NCI-H69 (cell line): ENCODE measurements around the gene ARL17B.
"Not testable (repeated sequence)": the region's sequence is repeated elsewhere in the genome, so short reads cannot be mapped to it uniquely, and the experiment has no call there.

Experiments
- DNase-seq: peaks from one replicate; lab custom pipeline; 2025; lab: John Stamatoyannopoulos, UW

The ARL17B gene

GRCh38 chr17:46361755-46362154 lies at the start of gene ARL17B:
ARL17B (minus strand) TSS chr17:46361766; CDS start chr17:46358397, 3,369 bp downstream.
- not testable (repeated sequence) for DNase-seq

DNA sequence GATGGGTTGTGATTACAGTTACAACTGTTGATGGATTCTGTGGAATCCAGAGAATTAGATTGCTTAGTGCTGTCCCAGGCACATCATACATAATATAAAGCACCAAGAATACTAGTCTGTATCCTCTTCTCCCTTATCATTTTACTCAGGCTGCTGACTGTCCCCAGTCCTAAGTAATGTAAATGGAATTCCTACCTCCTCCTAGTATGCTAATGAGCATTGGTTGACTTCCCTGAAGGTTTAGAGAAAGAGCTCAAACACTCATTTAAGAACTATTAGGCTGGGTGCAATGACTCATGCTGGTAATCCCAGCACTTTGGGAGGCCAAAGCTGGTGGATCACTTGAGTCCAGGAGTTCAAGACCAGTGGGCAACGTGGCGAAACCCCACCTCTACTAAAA lies 48.3 kb upstream of the ARL17B start:
- DNase-seq, result not testable (repeated sequence)

DNA sequence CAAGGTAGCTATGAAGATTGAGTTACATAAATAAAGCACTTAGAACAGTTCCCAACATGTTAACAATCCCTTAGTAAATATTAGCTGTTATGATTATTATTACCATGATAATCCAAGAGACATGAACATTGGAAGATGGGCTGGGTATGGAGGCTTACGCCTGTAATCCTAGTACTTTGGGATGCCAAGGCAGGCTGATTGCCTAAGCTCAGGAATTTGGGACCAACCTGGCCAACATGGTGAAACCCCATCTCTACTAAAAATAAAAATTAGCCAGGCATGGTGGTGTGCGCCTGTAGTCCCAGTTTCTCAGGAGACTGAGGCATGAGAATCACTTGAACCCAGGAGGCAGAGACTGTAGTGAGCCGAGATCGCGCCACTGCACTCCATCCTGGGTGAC lies 45.6 kb upstream of the ARL17B start:
- DNase-seq, result not testable (repeated sequence)

DNA sequence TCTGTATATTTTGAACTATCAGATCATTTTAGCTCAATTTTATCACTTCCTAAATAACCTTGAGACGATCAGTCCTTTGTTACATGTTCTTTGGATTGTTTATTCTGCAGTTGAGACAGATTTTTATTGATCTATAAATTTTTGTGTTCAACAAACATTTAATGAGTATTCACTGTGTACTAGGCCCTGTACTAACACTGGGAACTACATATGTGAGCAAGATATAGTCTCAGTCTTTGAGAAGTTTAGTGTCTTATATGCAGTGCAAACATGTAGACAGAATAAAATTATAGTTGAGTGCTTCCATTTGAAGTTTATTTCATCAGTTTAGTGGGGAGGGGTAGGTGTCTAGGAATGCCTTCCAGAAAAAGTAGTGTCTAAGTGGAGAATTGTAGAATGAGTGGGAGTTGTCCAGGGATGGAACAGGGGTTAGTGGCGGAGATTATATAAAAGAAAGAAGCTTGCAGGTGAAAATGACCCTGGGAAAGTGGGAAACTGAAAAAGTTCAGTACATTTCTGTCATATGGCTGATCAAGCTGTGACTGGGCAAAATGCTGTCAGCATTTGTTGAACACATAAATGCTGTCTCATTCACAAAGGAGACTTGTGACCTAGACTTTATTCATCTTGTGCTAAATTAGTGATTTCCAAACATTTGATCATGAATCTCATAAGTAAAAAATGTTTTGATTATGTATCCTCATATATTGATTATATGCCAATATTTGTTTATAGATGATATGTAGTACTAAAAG lies 39.6 kb upstream of the ARL17B start:
- DNase-seq, result not testable (repeated sequence)

GRCh38 chr17:46400543-46400942 lies 39.0 kb upstream of the ARL17B start:
- DNase-seq, result not testable (repeated sequence)

DNA sequence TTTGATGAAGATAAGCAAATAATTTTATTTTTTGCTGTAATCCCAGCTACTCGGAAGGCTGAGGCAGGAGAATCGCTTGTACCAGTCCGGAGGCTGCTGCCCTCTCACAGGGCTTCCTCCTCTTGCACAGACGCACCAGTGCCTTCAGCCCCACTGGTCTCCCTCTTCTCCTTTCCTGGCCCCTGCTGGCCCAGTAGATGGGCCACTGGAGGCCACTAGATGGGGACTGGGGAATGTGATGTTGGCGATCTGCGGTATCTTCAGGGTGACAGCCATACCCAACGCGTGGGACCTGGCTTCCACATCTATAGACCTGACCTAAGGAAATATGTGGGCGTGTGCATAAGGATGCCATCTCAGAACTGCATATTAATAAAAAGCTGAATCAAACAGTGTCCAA lies 38.4 kb upstream of the ARL17B start:
- DNase-seq, result not testable (repeated sequence)

GRCh38 chr17:46396292-46396691 lies 34.7 kb upstream of the ARL17B start:
- not testable (repeated sequence) for DNase-seq

DNA sequence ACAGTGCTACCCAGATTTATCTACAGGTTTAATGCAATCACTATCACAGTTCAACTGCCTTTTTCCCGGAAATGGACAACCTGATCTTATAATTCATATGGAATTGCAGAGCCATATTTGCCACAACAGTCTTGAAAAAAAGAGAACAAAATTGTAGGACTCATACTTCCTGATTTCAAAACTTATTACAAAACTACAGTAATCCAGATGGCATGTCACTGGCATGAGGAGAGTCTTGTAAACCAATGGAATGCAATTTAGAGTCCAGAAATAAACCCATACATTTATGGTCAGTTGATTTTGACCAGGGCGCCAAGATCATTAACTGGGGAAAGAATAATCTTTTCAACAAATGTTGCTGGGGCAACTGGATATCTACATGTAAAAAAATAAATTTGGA lies 32.1 kb upstream of the ARL17B start:
- not testable (repeated sequence) for DNase-seq

DNA sequence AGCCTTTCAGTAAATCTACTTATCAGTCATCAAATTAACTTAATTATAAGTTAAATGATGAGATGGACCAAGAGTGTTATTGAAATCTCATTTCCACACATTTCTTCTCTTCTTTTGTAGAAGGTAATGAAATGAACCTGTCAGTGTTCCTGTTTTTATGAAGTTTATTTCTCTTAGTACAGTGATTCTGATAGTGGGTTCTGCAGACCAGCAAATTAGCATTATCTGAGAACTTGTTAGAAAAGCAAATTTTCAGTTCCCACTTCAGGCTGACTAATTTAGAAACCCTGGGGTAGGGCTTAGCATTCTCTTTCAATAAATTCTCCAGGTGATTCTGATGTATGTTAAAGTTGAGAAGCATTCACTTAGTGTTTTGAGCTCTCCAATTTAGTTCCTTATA lies 23.9 kb upstream of the ARL17B start:
- not testable (repeated sequence) for DNase-seq

GRCh38 chr17:46383118-46383517 lies 21.6 kb upstream of the ARL17B start:
- DNase-seq, result not testable (repeated sequence)

GRCh38 chr17:46373418-46373817 lies 11.9 kb upstream of the ARL17B start:
- not testable (repeated sequence) for DNase-seq

DNA sequence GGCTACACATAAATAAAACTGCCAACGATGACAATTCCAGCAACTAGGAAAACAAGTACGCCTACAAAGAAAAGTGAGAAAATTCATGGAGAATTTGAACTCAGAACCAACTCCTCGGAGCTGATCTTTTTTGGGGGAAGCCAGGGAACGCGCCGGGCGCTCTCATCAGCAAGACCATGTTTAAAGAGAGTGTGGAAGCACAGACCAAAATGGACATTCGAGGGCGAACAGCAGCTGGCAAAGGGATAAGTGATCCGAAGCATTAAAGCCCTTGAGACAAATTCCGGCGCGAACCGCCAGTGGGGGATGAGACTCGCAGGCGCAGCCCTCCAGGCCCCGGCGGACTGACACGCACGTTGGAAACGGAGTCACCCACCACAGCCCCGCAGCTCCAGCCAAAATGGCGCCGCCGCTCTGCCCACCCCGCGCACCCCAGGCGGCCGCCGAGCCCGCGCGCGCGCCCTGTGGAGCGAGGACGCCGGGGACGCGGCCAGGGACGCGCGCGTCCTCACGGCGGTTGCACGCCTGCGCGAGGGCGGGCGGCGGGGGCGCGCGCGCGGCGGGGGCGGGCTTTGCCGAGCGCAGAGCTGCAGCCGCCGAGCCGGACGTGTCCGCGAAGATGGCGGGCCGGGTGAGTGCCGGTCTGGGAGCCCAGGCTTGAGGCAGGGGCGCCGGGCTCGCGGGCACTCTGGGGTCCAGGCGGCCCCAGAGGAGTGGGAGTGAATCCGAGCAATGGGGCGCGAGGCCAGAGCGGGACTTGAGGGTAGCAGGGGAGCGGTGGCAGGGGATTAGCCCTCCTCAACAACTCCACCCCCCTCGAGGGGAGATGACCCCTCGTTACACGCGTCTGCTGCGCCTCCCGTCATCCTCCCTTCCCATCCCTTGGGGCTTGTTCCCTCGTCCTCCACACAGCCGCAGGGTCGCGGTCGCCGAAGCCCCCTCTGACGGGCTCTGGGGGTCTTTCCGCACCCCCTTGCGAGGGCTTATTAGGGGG lies 11.0 kb upstream of the ARL17B start:
- not testable (repeated sequence) for DNase-seq

- DNase-seq, result not testable (repeated sequence)
These were observed 6.0 kb upstream of the ARL17B start for GRCh38 chr17:46367520-46367919.

DNA sequence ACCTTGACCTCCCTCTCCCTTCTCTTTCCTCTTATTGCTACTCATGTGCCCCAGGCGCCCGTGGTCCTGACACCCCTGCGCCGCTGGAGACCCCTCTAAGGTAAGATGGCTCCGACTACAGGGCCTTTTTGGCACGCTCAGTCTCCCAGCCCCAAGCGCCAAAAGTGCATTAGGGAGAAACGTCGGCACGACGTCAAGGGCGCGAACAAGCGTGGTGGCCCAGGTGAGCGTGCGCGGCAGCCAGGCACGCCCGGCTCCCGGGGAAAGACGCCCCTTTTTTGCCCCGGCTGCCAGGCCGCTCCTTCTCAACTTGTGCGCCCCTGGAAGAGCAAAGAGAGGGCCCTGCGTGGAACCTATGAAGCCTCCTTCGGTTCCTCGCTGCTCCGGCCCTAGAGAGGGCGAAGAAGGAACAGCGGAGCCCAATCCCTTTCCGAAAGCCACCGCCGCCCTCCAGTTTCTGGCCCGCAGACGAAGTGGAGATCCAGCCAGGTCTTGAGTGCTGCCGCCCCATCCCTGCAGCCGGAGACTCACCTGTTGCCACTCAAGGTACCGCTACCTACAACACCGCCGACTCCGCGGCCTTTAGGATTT lies 326 bp downstream of the ARL17B start:
- DNase-seq, result not testable (repeated sequence)

DNA sequence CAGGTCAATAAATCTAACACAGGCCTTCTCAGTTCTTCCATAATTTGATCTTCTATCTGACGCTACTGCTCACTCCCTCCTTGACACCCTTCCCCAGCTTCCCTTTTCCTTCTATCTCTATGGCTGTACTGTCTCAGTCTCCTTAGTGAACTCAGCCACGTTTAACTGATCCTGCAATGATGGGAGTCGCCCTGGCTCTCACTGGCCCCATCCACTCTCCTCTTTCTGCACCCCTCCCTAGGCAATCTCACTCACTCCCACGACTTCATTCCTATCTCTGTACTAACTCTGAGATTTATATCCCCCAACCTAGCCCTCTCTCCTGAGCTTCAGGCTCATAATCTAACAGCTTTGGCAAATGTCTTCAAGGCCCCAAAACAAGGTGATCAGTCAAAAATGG lies 7.7 kb downstream of the ARL17B start:
- DNase-seq, result not testable (repeated sequence)

DNA sequence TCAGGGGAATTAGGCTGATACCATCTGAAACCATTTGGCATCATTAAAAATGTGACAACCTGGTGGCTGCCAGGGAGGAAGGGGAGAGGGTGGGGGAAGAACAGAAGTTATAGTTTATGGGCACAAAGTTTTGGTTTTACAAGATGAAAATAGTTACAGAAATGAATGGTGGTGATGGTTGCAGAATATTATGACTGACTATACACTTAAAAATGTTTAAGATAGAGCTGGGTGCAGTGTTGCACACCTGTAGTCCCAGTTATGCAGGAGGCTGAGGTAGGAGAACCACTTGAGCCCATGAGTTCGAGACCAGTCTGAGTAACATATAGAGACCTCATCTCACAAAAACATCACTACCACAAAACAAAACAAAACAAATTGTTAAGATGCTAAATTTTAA lies 12.5 kb downstream of the ARL17B start:
- DNase-seq, result not testable (repeated sequence)

GRCh38 chr17:46348345-46348744 lies 13.2 kb downstream of the ARL17B start:
- DNase-seq, result not testable (repeated sequence)

DNA sequence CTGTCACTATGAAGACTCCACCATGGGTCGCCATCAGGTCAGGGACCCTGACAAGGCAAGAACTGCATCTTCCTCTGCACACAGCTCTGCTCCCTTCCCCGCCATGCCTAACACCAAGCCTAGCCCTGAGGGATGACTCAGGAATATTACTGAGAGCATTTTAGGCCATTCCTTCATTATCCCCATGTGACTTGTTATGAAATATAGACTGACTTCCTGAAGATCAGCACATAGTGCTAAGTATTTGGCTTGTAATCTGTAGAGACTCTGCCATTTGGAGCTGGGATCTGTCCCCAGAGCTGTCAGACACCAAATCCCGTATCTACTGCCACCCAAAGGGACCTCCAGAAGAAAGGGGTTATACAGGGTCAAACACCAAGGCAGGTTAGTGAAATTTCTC lies 19.4 kb downstream of the ARL17B start:
- not testable (repeated sequence) for DNase-seq

DNA sequence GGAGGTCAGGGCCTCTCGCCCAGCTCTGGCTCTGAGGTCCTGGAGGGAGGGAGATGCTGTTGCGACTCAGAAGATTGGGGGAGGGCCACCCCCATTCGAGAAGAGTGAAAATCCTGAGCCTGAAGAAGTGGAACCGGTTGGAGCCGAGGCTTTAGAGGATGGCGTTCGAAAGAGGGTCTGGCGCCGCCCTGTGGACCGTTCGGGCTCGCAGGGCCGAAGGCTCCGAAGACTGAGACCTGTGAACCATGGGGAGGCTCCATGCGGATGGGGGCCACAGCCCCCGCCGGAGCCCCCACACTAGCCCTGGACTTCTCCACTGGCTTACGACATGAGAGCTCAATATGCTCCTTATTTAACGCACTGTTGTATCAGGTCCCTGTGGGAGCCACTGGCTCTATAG lies 20.3 kb downstream of the ARL17B start:
- not testable (repeated sequence) for DNase-seq

DNA sequence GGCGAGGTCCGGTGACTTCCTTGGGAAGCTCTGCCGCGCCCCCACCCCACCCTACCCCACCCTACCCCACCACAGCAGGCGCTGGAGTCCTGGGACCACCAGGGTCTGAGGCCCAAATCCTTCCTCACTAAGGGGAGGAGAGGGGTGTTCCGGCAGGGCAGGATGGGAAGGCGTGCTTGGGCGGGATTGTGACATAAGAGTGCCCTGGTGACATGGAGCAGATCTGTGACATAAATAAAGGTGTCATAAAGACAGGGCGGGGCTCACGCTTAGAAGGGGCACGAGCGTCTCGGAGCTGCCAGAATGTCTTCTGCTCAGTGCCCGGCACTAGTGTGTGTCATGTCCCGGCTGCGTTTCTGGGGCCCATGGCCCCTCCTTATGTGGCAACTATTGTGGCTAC lies 66.7 kb downstream of the ARL17B start, which contains the start of gene LRRC37A:
TSS of gene LRRC37A (plus strand) at position 301 of the 400 bp plus-strand sequence. CDS start at position 304, 3 bp downstream.
- DNase-seq, result not testable (repeated sequence)

- not testable (repeated sequence) for DNase-seq
These were observed 69.9 kb downstream of the ARL17B start for GRCh38 chr17:46291618-46292017.
